Measurements from ENCODE around the gene AP1S3. TPM values are rescaled to one million over a fixed set of nuclear protein-coding genes. Genes with fewer than 3 reads are reported as not detected.

The AP1S3 gene
- total RNA-seq, 1 experiment from 2014 or later, result 66.3 TPM

GRCh38 chr2:223832241-223832903 is 5.0 kb downstream of the AP1S3 start:
- Histone ChIP-seq H3K27me3 (ENCODE audit: control insufficient read depth, insufficient read depth, low read length) (no peaks in the 10 kb centered on the region), H3K36me3 (ENCODE audit: control insufficient read depth, insufficient read depth, low read length) (no peaks in the 10 kb centered on the region; the same call in 1 of the 2 replicates), H3K9me3 (ENCODE audit: control insufficient read depth, insufficient read depth, low read depth, low read length) (no peaks in the 10 kb centered on the region), H3K4me3 (ENCODE audit: low read depth in 2 of 2, low read length in 2 of 2) (peak overlapping the region in 1 of 2 experiments; percentile 40; a peak in 2 of 4 replicates), H3K27ac (ENCODE audit: low read length) (peak overlapping the region; percentile 36; the same call in 1 of the 2 replicates), H3K4me1 (ENCODE audit: control insufficient read depth, insufficient read depth, low read length) (peaks cover 43% of the 10 kb centered on the region)
- ChIA-PET CTCF (no interaction called here), POLR2A (no interaction called here)
- intact Hi-C loops (cut with micrococcal nuclease; ENCODE audit: unreplicated experiment) (no loop called here), in situ Hi-C loops (cut with HindIII; ENCODE audit: low pct_unique_long_range_greater_than_20kb, low sequenced_read_pairs) (no loop called here)
- peak; percentile 32; the same call in 1 of the 2 replicates for ATAC-seq
- BruUV-seq (replicated peaks), result no TSS peak
- TF ChIP-seq SIN3A (IDR thresholded peaks at IDR 0.05; ENCODE audit: borderline replicate concordance, insufficient read depth, low read depth, low read length), result no peak
- no peak for TF ChIP-seq TCF7L2 (IDR thresholded peaks at IDR 0.05; ENCODE audit: low read depth, low read length)
- no peak for TF ChIP-seq REST (IDR thresholded peaks at IDR 0.05; ENCODE audit: insufficient read depth in 1 of 2, low read depth in 2 of 2, low read length in 1 of 2)
- TF ChIP-seq POLR2AphosphoS5 (IDR thresholded peaks at IDR 0.05; ENCODE audit: low read depth, low read length), result no peak
- TF ChIP-seq, protein P1, sequence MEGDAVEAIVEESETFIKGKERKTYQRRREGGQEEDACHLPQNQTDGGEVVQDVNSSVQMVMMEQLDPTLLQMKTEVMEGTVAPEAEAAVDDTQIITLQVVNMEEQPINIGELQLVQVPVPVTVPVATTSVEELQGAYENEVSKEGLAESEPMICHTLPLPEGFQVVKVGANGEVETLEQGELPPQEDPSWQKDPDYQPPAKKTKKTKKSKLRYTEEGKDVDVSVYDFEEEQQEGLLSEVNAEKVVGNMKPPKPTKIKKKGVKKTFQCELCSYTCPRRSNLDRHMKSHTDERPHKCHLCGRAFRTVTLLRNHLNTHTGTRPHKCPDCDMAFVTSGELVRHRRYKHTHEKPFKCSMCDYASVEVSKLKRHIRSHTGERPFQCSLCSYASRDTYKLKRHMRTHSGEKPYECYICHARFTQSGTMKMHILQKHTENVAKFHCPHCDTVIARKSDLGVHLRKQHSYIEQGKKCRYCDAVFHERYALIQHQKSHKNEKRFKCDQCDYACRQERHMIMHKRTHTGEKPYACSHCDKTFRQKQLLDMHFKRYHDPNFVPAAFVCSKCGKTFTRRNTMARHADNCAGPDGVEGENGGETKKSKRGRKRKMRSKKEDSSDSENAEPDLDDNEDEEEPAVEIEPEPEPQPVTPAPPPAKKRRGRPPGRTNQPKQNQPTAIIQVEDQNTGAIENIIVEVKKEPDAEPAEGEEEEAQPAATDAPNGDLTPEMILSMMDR (IDR thresholded peaks at IDR 0.05), result no peak
- no peak for DNase-seq (ENCODE audit: low read depth, low spot score)

GRCh38 chr2:223829128-223829527 is 8.3 kb downstream of the AP1S3 start:
- Histone ChIP-seq H3K27me3 (ENCODE audit: control insufficient read depth, insufficient read depth, low read length) (no peaks in the 10 kb centered on the region), H3K4me1 (ENCODE audit: control insufficient read depth, insufficient read depth, low read length) (peaks cover 51% of the 10 kb centered on the region), H3K27ac (ENCODE audit: low read length) (no peak overlapping the region), H3K9me3 (ENCODE audit: control insufficient read depth, insufficient read depth, low read depth, low read length) (no peaks in the 10 kb centered on the region), H3K36me3 (ENCODE audit: control insufficient read depth, insufficient read depth, low read length) (no peaks in the 10 kb centered on the region), H3K4me3 (ENCODE audit: low read depth in 2 of 2, low read length in 2 of 2) (no peak overlapping the region)
- intact Hi-C loops (cut with micrococcal nuclease; ENCODE audit: unreplicated experiment), result no loop called here
- ATAC-seq (no peak), DNase-seq (ENCODE audit: low read depth, low spot score) (no peak)
- POLR2A ChIA-PET, result interaction anchor here (0.6 to 1.0 kb wide), 2 partner anchors 8 to 1830 kb away, joined by 3 read pairs; no protein-coding TSS in a partner anchor
- TF ChIP-seq POLR2AphosphoS5 (IDR thresholded peaks at IDR 0.05; ENCODE audit: low read depth, low read length) (no peak), SIN3A (IDR thresholded peaks at IDR 0.05; ENCODE audit: borderline replicate concordance, insufficient read depth, low read depth, low read length) (no peak), TCF7L2 (IDR thresholded peaks at IDR 0.05; ENCODE audit: low read depth, low read length) (no peak), REST (IDR thresholded peaks at IDR 0.05; ENCODE audit: insufficient read depth in 1 of 2, low read depth in 2 of 2, low read length in 1 of 2) (no peak)
- TF ChIP-seq, protein P1 (IDR thresholded peaks at IDR 0.05), result no peak
- CTCF ChIA-PET, result no interaction called here
- no TSS peak for BruUV-seq (replicated peaks)
- in situ Hi-C loops (cut with HindIII; ENCODE audit: low pct_unique_long_range_greater_than_20kb, low sequenced_read_pairs), result no loop called here
